ENCODE data around the gene CDCA8.
"Not testable (repeated sequence)": the region's sequence is repeated elsewhere in the genome, so short reads cannot be mapped to it uniquely, and the experiment has no call there.

CDCA8 gene

DNA sequence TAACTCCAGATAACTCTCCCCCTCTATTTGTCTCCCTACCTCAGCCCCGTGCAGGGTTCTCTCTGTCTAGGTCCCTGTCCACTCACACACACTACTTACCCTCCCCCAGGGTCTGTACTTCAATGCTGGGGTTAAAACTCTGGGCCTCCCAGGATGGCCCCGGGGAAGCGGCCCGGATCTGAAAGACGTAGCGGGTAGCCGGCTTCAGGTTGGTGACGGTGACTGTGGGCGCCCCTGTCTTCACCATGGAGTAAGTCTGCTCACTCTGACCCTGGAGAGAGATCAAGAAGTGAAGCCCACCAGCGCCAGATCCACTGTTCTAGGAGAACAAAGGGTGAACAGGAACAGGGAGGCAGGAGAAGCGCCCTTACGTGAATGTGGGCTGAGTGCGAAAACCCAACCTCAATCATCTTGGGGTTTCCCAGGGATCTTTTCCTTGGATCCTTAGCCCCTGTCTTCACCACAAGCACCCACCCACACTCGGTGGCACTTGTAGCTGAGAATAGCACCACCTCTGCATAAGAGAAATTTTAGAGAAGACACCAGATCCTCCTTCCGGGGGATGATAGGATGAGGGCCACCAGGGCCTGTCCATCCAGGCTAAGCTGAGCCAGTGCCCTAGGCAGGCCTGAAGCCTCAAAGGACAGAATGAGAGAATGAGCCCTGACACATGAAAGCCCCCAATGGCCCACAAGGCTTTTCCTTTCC lies 39.1 kb downstream of the CDCA8 start:
- 96% methylated on average over 15 of the region's 15 CpGs for WGBS (ENCODE audit: insufficient coverage)
- Histone ChIP-seq H3K4me3 (ENCODE audit: control insufficient read depth in 1 of 7, extremely low read depth in 1 of 7, insufficient read depth in 4 of 7, low read depth in 2 of 7, low read length in 6 of 7) (no peak overlapping the region), H3K27me3 (replicated peaks in 2 of 5; ENCODE audit: control insufficient read depth in 4 of 5, insufficient read depth in 5 of 5, low read length in 4 of 5) (peaks cover 0 to 47% (median 24%) of the 10 kb centered on the region in 5 experiments), H3K4me1 (ENCODE audit: control extremely low read depth in 1 of 4, control insufficient read depth in 4 of 4, insufficient read depth in 4 of 4, low read length in 3 of 4) (peaks cover 0 to 6% (median 1%) of the 10 kb centered on the region in 4 experiments), H3K27ac (ENCODE audit: insufficient read depth in 1 of 2, low read depth in 1 of 2, low read length in 2 of 2, poor library complexity in 1 of 2, severe bottlenecking in 2 of 2) (no peak overlapping the region), H3K36me3 (ENCODE audit: control insufficient read depth in 4 of 4, insufficient read depth in 4 of 4, low read length in 3 of 4) (no peaks in the 10 kb centered on the region), H3K9me3 (ENCODE audit: control extremely low read depth in 1 of 5, control insufficient read depth in 4 of 5, insufficient read depth in 2 of 5, low read depth in 1 of 5, low read length in 4 of 5) (no peaks in the 10 kb centered on the region)
- CTCF ChIA-PET, result no interaction called here
- no peak for DNase-seq
- POLR2A ChIA-PET, result no interaction called here

DNA sequence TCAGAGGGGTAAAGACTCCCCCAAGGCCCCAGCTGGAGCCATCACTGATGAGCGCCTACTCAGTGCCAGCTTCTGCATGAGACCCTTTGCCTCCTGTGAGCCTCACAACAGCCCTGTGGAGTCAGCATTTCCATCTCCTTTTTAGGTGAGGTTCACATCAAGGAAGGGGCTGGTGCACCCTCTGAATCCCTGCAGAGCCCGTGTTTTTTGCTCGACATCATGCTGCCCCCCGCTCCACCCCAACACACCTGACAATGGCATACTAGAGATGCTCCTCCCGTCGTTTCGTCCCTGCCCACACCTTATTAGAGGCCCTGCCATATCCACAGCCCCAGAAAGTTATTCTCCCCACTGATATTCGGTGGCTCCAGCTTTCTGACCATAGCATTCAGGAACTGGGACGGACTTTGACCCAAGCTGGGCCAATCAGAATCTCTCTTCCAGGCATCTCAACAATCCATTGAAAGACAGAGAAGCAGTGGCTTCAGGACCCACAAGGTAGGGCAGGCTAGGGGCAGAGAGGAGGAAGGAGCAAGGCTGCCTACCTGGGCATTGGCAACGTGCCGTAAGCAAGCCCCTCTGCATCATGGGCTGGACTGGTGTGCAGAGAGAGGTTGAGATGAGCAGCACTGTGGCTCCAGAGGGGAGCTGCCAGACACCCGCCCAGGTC lies 39.9 kb downstream of the CDCA8 start:
- DNase-seq, result no peak
- Histone ChIP-seq H3K27me3 (replicated peaks in 2 of 5; ENCODE audit: control insufficient read depth in 4 of 5, insufficient read depth in 5 of 5, low read length in 4 of 5) (peaks cover under 1 to 44% (median 22%) of the 10 kb centered on the region in 5 experiments), H3K36me3 (ENCODE audit: control insufficient read depth in 4 of 4, insufficient read depth in 4 of 4, low read length in 3 of 4) (no peaks in the 10 kb centered on the region), H3K27ac (ENCODE audit: insufficient read depth in 1 of 2, low read depth in 1 of 2, low read length in 2 of 2, poor library complexity in 1 of 2, severe bottlenecking in 2 of 2) (no peak overlapping the region), H3K4me1 (ENCODE audit: control extremely low read depth in 1 of 4, control insufficient read depth in 4 of 4, insufficient read depth in 4 of 4, low read length in 3 of 4) (no peaks in the 10 kb centered on the region), H3K4me3 (ENCODE audit: control insufficient read depth in 1 of 7, extremely low read depth in 1 of 7, insufficient read depth in 4 of 7, low read depth in 2 of 7, low read length in 6 of 7) (no peak overlapping the region), H3K9me3 (ENCODE audit: control extremely low read depth in 1 of 5, control insufficient read depth in 4 of 5, insufficient read depth in 2 of 5, low read depth in 1 of 5, low read length in 4 of 5) (no peaks in the 10 kb centered on the region)
- POLR2A ChIA-PET, result no interaction called here
- WGBS (ENCODE audit: insufficient coverage), result 92% methylated on average over 9 of the region's 12 CpGs
- CTCF ChIA-PET, result interaction anchor here (0.6 kb wide), 1 partner anchor 18 kb away, joined by 3 read pairs; no protein-coding TSS in a partner anchor

DNA sequence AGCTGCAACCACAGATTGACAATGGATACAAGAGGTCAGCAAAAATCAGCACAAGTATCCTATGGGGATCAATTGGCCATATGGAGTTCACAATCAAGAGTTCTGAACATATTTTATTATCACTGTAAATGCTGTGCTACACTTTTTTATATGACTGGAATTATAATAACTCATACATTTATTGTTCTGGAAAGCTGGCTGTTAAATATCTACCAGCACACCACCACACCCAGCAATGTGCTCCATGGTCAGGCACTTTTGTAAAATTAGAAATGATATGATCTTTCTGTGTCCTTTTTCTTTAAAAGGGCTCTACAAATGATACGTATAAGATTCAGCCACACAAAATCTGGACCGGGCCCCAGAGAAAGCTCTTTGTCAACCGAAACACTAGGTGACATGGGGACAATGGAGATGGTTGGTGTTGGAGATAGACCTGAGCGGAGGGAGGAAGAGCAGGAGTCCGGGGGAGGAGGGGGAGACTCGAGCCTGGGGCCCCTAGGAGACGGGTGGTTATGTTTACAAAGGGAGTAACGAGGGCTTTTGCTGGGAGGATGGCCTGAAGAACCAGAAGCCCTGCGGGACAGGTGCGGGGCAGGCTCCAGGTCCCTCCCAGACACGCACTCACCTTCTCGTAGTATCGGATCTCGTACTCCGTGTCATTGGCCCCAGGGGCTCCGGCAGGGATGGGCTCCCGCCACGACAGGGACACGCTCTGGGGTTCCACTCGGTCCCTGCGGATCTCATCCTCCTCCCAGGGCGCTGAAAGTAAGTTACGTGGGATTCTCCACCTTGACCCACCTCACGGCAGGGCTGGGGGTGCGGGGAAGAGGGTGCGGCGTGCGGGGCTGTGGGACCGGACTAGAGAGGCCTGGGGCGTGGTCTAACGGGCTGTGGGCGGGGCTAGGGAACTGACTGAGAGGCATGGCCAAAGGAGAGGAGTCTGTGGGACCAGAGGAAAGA lies 42.6 kb downstream of the CDCA8 start:
- 39% methylated on average over 23 of the region's 32 CpGs for WGBS (ENCODE audit: insufficient coverage)
- DNase-seq, result no peak
- peaks cover 0 to 1% (median 0%) of the 10 kb centered on the region in 5 experiments for H3K9me3 ChIP-seq (ENCODE audit: control extremely low read depth in 1 of 5, control insufficient read depth in 4 of 5, insufficient read depth in 2 of 5, low read depth in 1 of 5, low read length in 4 of 5)
- no peak overlapping the region for H3K27ac ChIP-seq (ENCODE audit: insufficient read depth in 1 of 2, low read depth in 1 of 2, low read length in 2 of 2, poor library complexity in 1 of 2, severe bottlenecking in 2 of 2)
- ChIA-PET CTCF (no interaction called here), POLR2A (no interaction called here)
- peaks cover 2 to 37% (median 21%) of the 10 kb centered on the region in 5 experiments for H3K27me3 ChIP-seq (replicated peaks in 2 of 5; ENCODE audit: control insufficient read depth in 4 of 5, insufficient read depth in 5 of 5, low read length in 4 of 5)
- no peaks in the 10 kb centered on the region for H3K36me3 ChIP-seq (ENCODE audit: control insufficient read depth in 4 of 4, insufficient read depth in 4 of 4, low read length in 3 of 4)
- no peaks in the 10 kb centered on the region for H3K4me1 ChIP-seq (ENCODE audit: control extremely low read depth in 1 of 4, control insufficient read depth in 4 of 4, insufficient read depth in 4 of 4, low read length in 3 of 4)
- H3K4me3 ChIP-seq (ENCODE audit: control insufficient read depth in 1 of 7, extremely low read depth in 1 of 7, insufficient read depth in 4 of 7, low read depth in 2 of 7, low read length in 6 of 7), result no peak overlapping the region

DNA sequence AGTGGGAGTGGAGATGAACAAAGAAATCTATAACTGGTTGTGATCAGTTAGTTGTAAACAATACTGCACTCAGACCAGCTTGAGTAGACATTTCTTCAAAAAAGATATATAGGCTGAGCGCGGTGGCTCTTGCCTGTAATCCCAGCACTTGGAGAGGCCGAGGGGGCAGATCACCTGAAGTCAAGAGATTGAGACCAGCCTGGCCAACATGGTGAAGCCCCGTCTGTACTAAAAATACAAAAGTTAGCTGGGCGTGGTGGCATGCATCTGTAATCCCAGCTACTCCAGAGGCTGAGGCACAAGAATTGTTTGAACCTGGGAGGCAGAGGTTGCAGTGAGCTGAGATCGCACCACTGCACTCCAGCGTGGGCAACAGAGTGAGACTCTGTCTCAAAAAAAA lies 45.7 kb downstream of the CDCA8 start:
- H3K27ac ChIP-seq (ENCODE audit: insufficient read depth in 1 of 2, low read depth in 1 of 2, low read length in 2 of 2, poor library complexity in 1 of 2, severe bottlenecking in 2 of 2); H3K9me3 ChIP-seq (ENCODE audit: control extremely low read depth in 1 of 5, control insufficient read depth in 4 of 5, insufficient read depth in 2 of 5, low read depth in 1 of 5, low read length in 4 of 5); POLR2A ChIA-PET; H3K36me3 ChIP-seq (ENCODE audit: control insufficient read depth in 4 of 4, insufficient read depth in 4 of 4, low read length in 3 of 4); DNase-seq; H3K4me3 ChIP-seq (ENCODE audit: control insufficient read depth in 1 of 7, extremely low read depth in 1 of 7, insufficient read depth in 4 of 7, low read depth in 2 of 7, low read length in 6 of 7); H3K4me1 ChIP-seq (ENCODE audit: control extremely low read depth in 1 of 4, control insufficient read depth in 4 of 4, insufficient read depth in 4 of 4, low read length in 3 of 4); CTCF ChIA-PET: not testable (repeated sequence)
- H3K27me3 ChIP-seq (replicated peaks in 2 of 5; ENCODE audit: control insufficient read depth in 4 of 5, insufficient read depth in 5 of 5, low read length in 4 of 5), result peaks cover 2 to 57% (median 19%) of the 10 kb centered on the region in 5 experiments
- 83% methylated on average over 1 of the region's 7 CpGs for WGBS (ENCODE audit: insufficient coverage)

DNA sequence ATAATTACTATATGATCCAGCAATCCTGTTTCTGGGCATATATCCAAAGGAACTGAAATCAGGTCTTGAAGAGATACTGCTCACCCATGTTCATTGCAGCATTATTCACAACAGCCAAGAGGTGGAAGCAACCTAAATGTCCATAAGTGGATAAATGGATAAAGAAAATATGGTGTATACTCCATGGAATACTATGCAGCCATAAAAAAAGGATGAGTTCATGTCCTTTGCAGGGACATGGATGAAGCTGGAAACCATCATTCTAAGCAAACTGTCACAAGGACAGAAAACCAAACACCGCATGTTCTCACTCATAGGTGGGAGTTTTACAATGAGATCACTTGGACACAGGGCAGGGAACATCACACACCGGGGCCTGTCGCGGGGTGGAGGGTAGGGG lies 46.3 kb downstream of the CDCA8 start:
- H3K27ac ChIP-seq (ENCODE audit: insufficient read depth in 1 of 2, low read depth in 1 of 2, low read length in 2 of 2, poor library complexity in 1 of 2, severe bottlenecking in 2 of 2); H3K4me1 ChIP-seq (ENCODE audit: control extremely low read depth in 1 of 4, control insufficient read depth in 4 of 4, insufficient read depth in 4 of 4, low read length in 3 of 4); H3K9me3 ChIP-seq (ENCODE audit: control extremely low read depth in 1 of 5, control insufficient read depth in 4 of 5, insufficient read depth in 2 of 5, low read depth in 1 of 5, low read length in 4 of 5); H3K36me3 ChIP-seq (ENCODE audit: control insufficient read depth in 4 of 4, insufficient read depth in 4 of 4, low read length in 3 of 4); CTCF ChIA-PET; POLR2A ChIA-PET; H3K4me3 ChIP-seq (ENCODE audit: control insufficient read depth in 1 of 7, extremely low read depth in 1 of 7, insufficient read depth in 4 of 7, low read depth in 2 of 7, low read length in 6 of 7); DNase-seq: not testable (repeated sequence)
- WGBS (ENCODE audit: insufficient coverage), result 94% methylated on average over 3 of the region's 4 CpGs
- H3K27me3 ChIP-seq (replicated peaks in 2 of 5; ENCODE audit: control insufficient read depth in 4 of 5, insufficient read depth in 5 of 5, low read length in 4 of 5), result peaks cover 4 to 55% (median 19%) of the 10 kb centered on the region in 5 experiments

DNA sequence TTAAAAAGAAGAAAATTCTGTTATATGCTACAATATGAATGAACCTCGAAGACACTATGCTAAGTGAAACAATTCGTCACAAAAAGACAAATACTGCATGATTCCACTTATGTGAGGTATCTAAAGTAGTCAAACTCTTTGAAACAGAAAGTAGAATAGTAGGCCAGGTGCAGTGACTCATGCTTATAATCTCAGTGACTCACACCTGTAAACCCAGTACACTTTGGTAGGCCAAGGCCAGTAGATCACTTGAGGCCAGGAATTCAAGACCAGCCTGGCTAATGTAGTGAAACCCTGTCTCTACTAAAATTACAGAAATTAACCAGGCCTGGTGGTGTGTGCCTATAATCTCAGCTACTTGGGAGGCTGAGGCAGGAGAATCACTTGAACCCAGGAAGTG lies 46.9 kb downstream of the CDCA8 start:
- H3K36me3 ChIP-seq (ENCODE audit: control insufficient read depth in 4 of 4, insufficient read depth in 4 of 4, low read length in 3 of 4), result no peaks in the 10 kb centered on the region
- no peak overlapping the region for H3K4me3 ChIP-seq (ENCODE audit: control insufficient read depth in 1 of 7, extremely low read depth in 1 of 7, insufficient read depth in 4 of 7, low read depth in 2 of 7, low read length in 6 of 7)
- ChIA-PET CTCF (no interaction called here), POLR2A (no interaction called here)
- peaks cover 5 to 50% (median 19%) of the 10 kb centered on the region in 5 experiments for H3K27me3 ChIP-seq (replicated peaks in 2 of 5; ENCODE audit: control insufficient read depth in 4 of 5, insufficient read depth in 5 of 5, low read length in 4 of 5)
- peak in 1 of 3 donors; percentile 12 for DNase-seq
- H3K27ac ChIP-seq (ENCODE audit: insufficient read depth in 1 of 2, low read depth in 1 of 2, low read length in 2 of 2, poor library complexity in 1 of 2, severe bottlenecking in 2 of 2), result no peak overlapping the region
- WGBS (ENCODE audit: insufficient coverage), result no CpG with 5 or more reads among the region's 2 CpGs
- H3K9me3 ChIP-seq (ENCODE audit: control extremely low read depth in 1 of 5, control insufficient read depth in 4 of 5, insufficient read depth in 2 of 5, low read depth in 1 of 5, low read length in 4 of 5), result peaks cover 0 to 2% (median 0%) of the 10 kb centered on the region in 5 experiments
- H3K4me1 ChIP-seq (ENCODE audit: control extremely low read depth in 1 of 4, control insufficient read depth in 4 of 4, insufficient read depth in 4 of 4, low read length in 3 of 4), result no peaks in the 10 kb centered on the region

All from common myeloid progenitor, CD34-positive (primary cell).